HepG2 (cell line): Measurements from ENCODE around the gene GBA2. TPM values are rescaled to one million over a fixed set of nuclear protein-coding genes. Genes with fewer than 3 reads are reported as not detected.

Experiments used
- ADNP ChIP-seq: sonication (generic); formaldehyde crosslinking; IDR thresholded peaks from 2 replicates; pipeline ENCODE4 v1.4.0; 2020; ENCODE audit warnings: missing genetic modification reagents
- ARNT2 ChIP-seq: sonication (generic); formaldehyde crosslinking; IDR thresholded peaks from 2 replicates; pipeline ENCODE4 v1.8.0; 2022; ENCODE audit warnings: mild to moderate bottlenecking, low read depth, missing genetic modification reagents, moderate library complexity
- CEBPB ChIP-seq: IDR thresholded peaks from 2 replicates; pipeline ENCODE4 v1.6.1; 2011; ENCODE audit warnings: low read depth, low read length, improper control_type of control experiment, borderline replicate concordance
- E2F1 ChIP-seq: sonication (generic); formaldehyde crosslinking; IDR thresholded peaks from 2 replicates; pipeline ENCODE4 v1.5.0; 2020; ENCODE audit warnings: missing genetic modification reagents
- E2F5 ChIP-seq: sonication (generic); formaldehyde crosslinking; conservative IDR thresholded peaks from 2 replicates; pipeline ENCODE4 v1.4.0; 2020; ENCODE audit warnings: missing genetic modification reagents
- ESRRA ChIP-seq: sonication (generic); formaldehyde crosslinking; IDR thresholded peaks from 2 replicates; pipeline ENCODE4 v1.5.1; 2020; ENCODE audit warnings: mild to moderate bottlenecking, low read depth, missing genetic modification reagents
- FOXJ3 ChIP-seq: sonication (generic); formaldehyde crosslinking; IDR thresholded peaks from 2 replicates; pipeline ENCODE4 v1.4.0; 2020; ENCODE audit warnings: missing genetic modification reagents, mild to moderate bottlenecking, borderline replicate concordance
- RAD51 ChIP-seq: fragments of 450-650 bp; IDR thresholded peaks from 2 replicates; pipeline ENCODE4 v1.6.1; 2016; ENCODE audit warnings: borderline replicate concordance
- SMAD1 ChIP-seq: sonication (generic); formaldehyde crosslinking; IDR thresholded peaks from 2 replicates; pipeline ENCODE4 v1.4.0; 2020; ENCODE audit warnings: missing genetic modification reagents, low read depth, mild to moderate bottlenecking, borderline replicate concordance
- SMAD9 ChIP-seq: sonication (generic); formaldehyde crosslinking; IDR thresholded peaks from 2 replicates; pipeline ENCODE4 v1.5.1; 2020; ENCODE audit warnings: mild to moderate bottlenecking, missing genetic modification reagents
- XBP1 ChIP-seq: sonication (generic); formaldehyde crosslinking; IDR thresholded peaks from 2 replicates; pipeline ENCODE4 v1.5.0; 2020; ENCODE audit warnings: missing genetic modification reagents
- ZBED4 ChIP-seq: sonication (generic); formaldehyde crosslinking; IDR thresholded peaks from 2 replicates; pipeline ENCODE4 v1.4.0; 2020; ENCODE audit warnings: missing genetic modification reagents, borderline replicate concordance
- ZIK1 ChIP-seq: sonication (generic); formaldehyde crosslinking; IDR thresholded peaks from 2 replicates; pipeline ENCODE4 v1.5.0; 2020; ENCODE audit warnings: mild to moderate bottlenecking, low read depth, missing genetic modification reagents, borderline replicate concordance
- ZMYM3 ChIP-seq: sonication (generic); formaldehyde crosslinking; IDR thresholded peaks from 2 replicates; pipeline ENCODE4 v1.5.1; 2020; ENCODE audit warnings: mild to moderate bottlenecking, missing genetic modification reagents
- ZNF331 ChIP-seq: sonication (generic); formaldehyde crosslinking; IDR thresholded peaks from 2 replicates; pipeline ENCODE4 v1.4.0; 2020; ENCODE audit warnings: missing genetic modification reagents
- ZNF460 ChIP-seq: sonication (generic); formaldehyde crosslinking; IDR thresholded peaks from 2 replicates; pipeline ENCODE4 v1.5.1; 2020; ENCODE audit warnings: missing genetic modification reagents, mild to moderate bottlenecking, borderline replicate concordance
- ZNF552 ChIP-seq: sonication (generic); formaldehyde crosslinking; IDR thresholded peaks from 2 replicates; pipeline ENCODE4 v1.9.0; 2022; ENCODE audit warnings: missing genetic modification reagents, mild to moderate bottlenecking, borderline replicate concordance
- ZNF562 ChIP-seq: sonication (generic); formaldehyde crosslinking; IDR thresholded peaks from 2 replicates; pipeline ENCODE4 v1.8.0; 2022; ENCODE audit warnings: missing genetic modification reagents, borderline replicate concordance
- ZNF768 ChIP-seq: sonication (generic); formaldehyde crosslinking; IDR thresholded peaks from 2 replicates; pipeline ENCODE4 v1.4.0; 2020; ENCODE audit warnings: missing genetic modification reagents
- ZSCAN22 ChIP-seq: sonication (generic); formaldehyde crosslinking; IDR thresholded peaks from 2 replicates; pipeline ENCODE4 v1.4.0; 2020; ENCODE audit warnings: mild to moderate bottlenecking, missing genetic modification reagents
- ZSCAN29 ChIP-seq: sonication (generic); formaldehyde crosslinking; conservative IDR thresholded peaks from 2 replicates; pipeline ENCODE4 v1.4.0; 2020; ENCODE audit warnings: mild to moderate bottlenecking, missing genetic modification reagents
- polyA plus RNA-seq, 8 experiments: library from polyadenylated mRNA; depleted of rRNA in 3 of 8; stranded (reverse) in 7 of 8; unstranded in 1 of 8; fragments of >200 nt; fragmentation: Illumina TruSeq in 4 of 8; extraction: Trizol in 4 of 8; gene quantifications; 2 replicates each; pipeline versions ENCODE4 v1.2.1 to v1.2.3, GENCODE V29; 2011 to 2016; ENCODE audit warnings: low read depth in 4 of 8, missing spikeins in 1 of 8, mixed read lengths in 1 of 8; ENCODE audit not compliant: insufficient read depth in 1 of 8
- total RNA-seq, 5 experiments: library from RNA; depleted of rRNA; stranded (reverse); fragments of >200 nt; fragmentation: Illumina TruSeq; extraction: Trizol; gene quantifications; 2 replicates each; pipeline ENCODE4 v1.2.3, GENCODE V29; 2016; ENCODE audit warnings: low read depth in 1 of 5
- TF ChIP-seq, protein P1 (sequence below): sonication (generic); formaldehyde crosslinking; IDR thresholded peaks from 2 replicates; pipeline ENCODE4 v1.4.0; 2020; ENCODE audit warnings: mild to moderate bottlenecking, low read depth, missing genetic modification reagents

The GBA2 gene
- total and polyA plus RNA-seq, 2 of the 13 experiments (the other 11 are each of a cell fraction or from before 2014, with no cell fraction given) = 37.5 to 86.1 TPM

DNA sequence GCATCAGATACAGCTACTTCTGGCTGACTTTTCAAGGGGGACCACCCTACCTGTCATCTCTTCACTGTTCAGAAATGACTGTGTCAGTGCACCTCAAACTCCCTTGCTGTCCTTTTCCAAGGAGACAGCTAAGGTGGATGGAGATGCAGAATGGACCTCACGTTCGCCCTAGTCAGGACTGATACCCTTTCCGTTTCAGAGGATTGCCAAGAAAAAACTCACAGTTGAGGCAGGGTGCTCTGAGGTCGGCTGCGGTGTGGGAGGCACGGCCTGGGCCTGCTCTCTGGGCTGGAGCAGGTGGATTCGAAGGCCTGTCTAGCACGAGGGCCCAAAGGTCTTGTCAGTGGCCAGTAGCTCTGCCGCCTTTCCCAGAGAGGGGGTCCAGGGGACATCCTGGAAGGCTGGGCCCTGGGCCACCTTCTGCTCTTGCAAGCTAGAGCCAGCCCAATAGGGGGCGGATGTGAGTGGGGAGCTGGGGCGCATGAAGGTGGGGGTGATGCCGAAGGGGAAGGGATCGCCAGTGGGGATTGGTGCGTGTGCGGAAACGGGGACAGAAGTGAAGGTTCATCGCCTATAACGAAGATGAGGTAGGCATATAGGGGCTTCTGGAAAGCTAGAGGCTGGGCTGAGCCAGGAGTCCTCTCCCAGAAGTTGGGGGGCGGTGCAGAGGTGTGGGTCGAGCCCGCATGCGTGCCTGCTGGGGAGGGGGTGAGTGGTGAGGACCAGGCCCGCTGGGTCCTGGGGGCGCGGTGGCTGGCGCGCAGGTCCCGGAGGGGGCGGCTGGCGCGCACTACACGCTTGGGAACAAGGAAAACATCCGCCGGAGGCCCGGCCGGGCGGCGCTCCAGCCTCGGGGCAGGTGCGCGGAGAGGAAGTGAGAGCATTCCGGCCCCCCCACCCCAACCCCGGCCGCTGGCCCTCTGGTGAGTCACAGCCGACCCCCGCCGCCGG is 7.5 kb upstream of the GBA2 start (continued):
- no peak for TF ChIP-seq CEBPB
- no peak for TF ChIP-seq RAD51
- TF ChIP-seq, protein P1, sequence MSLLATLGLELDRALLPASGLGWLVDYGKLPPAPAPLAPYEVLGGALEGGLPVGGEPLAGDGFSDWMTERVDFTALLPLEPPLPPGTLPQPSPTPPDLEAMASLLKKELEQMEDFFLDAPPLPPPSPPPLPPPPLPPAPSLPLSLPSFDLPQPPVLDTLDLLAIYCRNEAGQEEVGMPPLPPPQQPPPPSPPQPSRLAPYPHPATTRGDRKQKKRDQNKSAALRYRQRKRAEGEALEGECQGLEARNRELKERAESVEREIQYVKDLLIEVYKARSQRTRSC (CRISPR knock-in tag) = no peak
- peak; percentile 82 for TF ChIP-seq E2F1 (CRISPR knock-in tag)
- 0 out of 2 replicates have a peak, but pooled peaks have one; percentile 34 for TF ChIP-seq SMAD1
- no peak for TF ChIP-seq ZNF460 (CRISPR knock-in tag)
- no peak for TF ChIP-seq ZNF552 (CRISPR knock-in tag)
- TF ChIP-seq ZMYM3 (CRISPR knock-in tag) = peak; percentile 73; the same call in 1 of the 2 replicates
- TF ChIP-seq XBP1 = no peak
- TF ChIP-seq ZIK1 (CRISPR knock-in tag) = no peak
- no peak for TF ChIP-seq ZNF331
- 0 out of 2 replicates have a peak, but pooled peaks have one; percentile 32 for TF ChIP-seq FOXJ3 (CRISPR knock-in tag)
- 0 out of 2 replicates have a peak, but pooled peaks have one; percentile 35 for TF ChIP-seq E2F5 (CRISPR knock-in tag)
- TF ChIP-seq ZBED4 = peak; percentile 27; the same call in 1 of the 2 replicates
- TF ChIP-seq ZSCAN29 (CRISPR knock-in tag) = peak; percentile 14; the same call in 1 of the 2 replicates
- TF ChIP-seq SMAD9 (CRISPR knock-in tag) = peak; percentile 45; the same call in 1 of the 2 replicates
- TF ChIP-seq ADNP (CRISPR knock-in tag) = no peak
- TF ChIP-seq ARNT2 = peak; percentile 43; the same call in 1 of the 2 replicates
- TF ChIP-seq ESRRA (CRISPR knock-in tag) = 0 out of 2 replicates have a peak, but pooled peaks have one; percentile 2
- TF ChIP-seq ZNF768 (CRISPR knock-in tag) = peak; percentile 54; the same call in 1 of the 2 replicates
- no peak; the same call in 1 of the 2 replicates for TF ChIP-seq ZSCAN22 (CRISPR knock-in tag)
- TF ChIP-seq ZNF562 = no peak
